Liver (tissue), 9 donors: ENCODE data around the gene NHLRC2. TPM values are rescaled to one million over a fixed set of nuclear protein-coding genes. Genes with fewer than 3 reads are reported as not detected.
"Not testable (repeated sequence)": the region's sequence is repeated elsewhere in the genome, so short reads cannot be mapped to it uniquely, and the experiment has no call there.

ENCODE experiments used
- DNase-seq: peaks from one replicate; pipeline ENCODE4 v3.0.0-alpha.2; 2017; ENCODE audit warnings: low spot score
- H3K27ac ChIP-seq, 2 donors: one replicate each; pipeline ENCODE4 v1.7.0; 2013; ENCODE audit warnings: inconsistent platforms in 2 of 2, low read length in 2 of 2, control low read depth in 1 of 2, low read depth in 1 of 2, mild to moderate bottlenecking in 1 of 2
- H3K27me3 ChIP-seq, 4 donors: one replicate each; pipeline versions ENCODE4 v1.6.1 to v1.7.0; 2013; ENCODE audit warnings: low read length in 3 of 4, inconsistent platforms in 1 of 4, mild to moderate bottlenecking in 1 of 4, moderate library complexity in 1 of 4; ENCODE audit not compliant: control insufficient read depth in 4 of 4, insufficient read depth in 4 of 4
- H3K36me3 ChIP-seq, 4 donors: one replicate each; pipeline versions ENCODE4 v1.6.1 to v1.7.0; 2013; ENCODE audit warnings: low read length in 3 of 4, mild to moderate bottlenecking in 3 of 4, low read depth in 1 of 4, moderate library complexity in 1 of 4; ENCODE audit not compliant: control insufficient read depth in 4 of 4, insufficient read depth in 3 of 4
- H3K4me1 ChIP-seq, 4 donors: one replicate each; pipeline versions ENCODE4 v1.6.1 to v1.7.0; 2013; ENCODE audit warnings: low read length in 3 of 4, mild to moderate bottlenecking in 3 of 4, moderate library complexity in 1 of 4; ENCODE audit not compliant: control insufficient read depth in 4 of 4, insufficient read depth in 4 of 4
- H3K4me3 ChIP-seq, 3 donors: one replicate each; pipeline versions ENCODE4 v1.6.1 to v1.7.0; 2013; ENCODE audit warnings: low read length in 3 of 3, control low read depth in 1 of 3, low read depth in 1 of 3, mild to moderate bottlenecking in 1 of 3
- H3K9ac ChIP-seq, 2 donors: one replicate each; pipeline ENCODE4 v1.7.0; 2013; ENCODE audit warnings: low read length in 2 of 2, mild to moderate bottlenecking in 2 of 2, moderate library complexity in 2 of 2, control low read depth in 1 of 2, low read depth in 1 of 2
- H3K9me3 ChIP-seq, 4 donors: one replicate each; pipeline versions ENCODE4 v1.6.1 to v1.7.0; 2013; ENCODE audit warnings: low read length in 3 of 4; ENCODE audit not compliant: control insufficient read depth in 4 of 4
- ATF3 ChIP-seq: IDR thresholded peaks from 2 replicates; pipeline ENCODE4 v1.6.1; 2016; ENCODE audit warnings: antibody characterized with exemption
- CTCF ChIP-seq: fragments of 150-350 bp; IDR thresholded peaks from 2 replicates; pipeline ENCODE4 v1.5.1; 2017; ENCODE audit warnings: improper control_type of control experiment, low read depth, low read length; ENCODE audit not compliant: missing input control
- EGR1 ChIP-seq, 2 donors: IDR thresholded peaks; 2 replicates each; pipeline ENCODE4 v1.6.1; 2016 to 2018; ENCODE audit warnings: antibody characterized with exemption in 2 of 2, low read depth in 2 of 2
- FOXA1 ChIP-seq: IDR thresholded peaks from 2 replicates; pipeline ENCODE4 v1.6.1; 2016; ENCODE audit warnings: antibody characterized with exemption
- FOXA2 ChIP-seq: IDR thresholded peaks from 2 replicates; pipeline ENCODE4 v1.6.1; 2016; ENCODE audit warnings: antibody characterized with exemption
- GABPA ChIP-seq, 2 donors: IDR thresholded peaks in 1 of 2; conservative IDR thresholded peaks in 1 of 2; 2 replicates each; pipeline ENCODE4 v1.6.1; 2016; ENCODE audit warnings: antibody characterized with exemption in 2 of 2, mild to moderate bottlenecking in 1 of 2, moderate library complexity in 1 of 2
- HNF4A ChIP-seq, 2 donors: conservative IDR thresholded peaks; 2 replicates each; pipeline ENCODE4 v1.6.1; 2016; ENCODE audit warnings: antibody characterized with exemption in 2 of 2, mild to moderate bottlenecking in 2 of 2
- HNF4G ChIP-seq: IDR thresholded peaks from 2 replicates; pipeline ENCODE4 v1.6.1; 2016; ENCODE audit warnings: antibody characterized with exemption
- JUND ChIP-seq, 2 donors: IDR thresholded peaks; 2 replicates each; pipeline ENCODE4 v1.6.1; 2016; ENCODE audit warnings: antibody characterized with exemption in 2 of 2
- MAX ChIP-seq: IDR thresholded peaks from 2 replicates; pipeline ENCODE4 v1.6.1; 2016; ENCODE audit warnings: antibody characterized with exemption
- NR2F2 ChIP-seq: IDR thresholded peaks from 2 replicates; pipeline ENCODE4 v1.6.1; 2016; ENCODE audit warnings: antibody characterized with exemption
- RAD21 ChIP-seq, 2 donors: IDR thresholded peaks; 2 replicates each; pipeline ENCODE4 v1.6.1; 2016; ENCODE audit warnings: antibody characterized with exemption in 2 of 2, mild to moderate bottlenecking in 2 of 2
- REST ChIP-seq: IDR thresholded peaks from 2 replicates; pipeline ENCODE4 v1.6.1; 2016; ENCODE audit warnings: antibody characterized with exemption, mild to moderate bottlenecking
- RXRA ChIP-seq, 2 donors: IDR thresholded peaks; 2 replicates each; pipeline ENCODE4 v1.6.1; 2017 to 2018; ENCODE audit warnings: antibody characterized with exemption in 2 of 2, mild to moderate bottlenecking in 1 of 2
- SP1 ChIP-seq: IDR thresholded peaks from 2 replicates; pipeline ENCODE4 v1.6.1; 2018; ENCODE audit warnings: antibody characterized with exemption, mild to moderate bottlenecking
- TAF1 ChIP-seq: conservative IDR thresholded peaks from 2 replicates; pipeline ENCODE4 v1.6.1; 2016; ENCODE audit warnings: antibody characterized with exemption, mild to moderate bottlenecking
- YY1 ChIP-seq: IDR thresholded peaks from 2 replicates; pipeline ENCODE4 v1.6.1; 2016; ENCODE audit warnings: antibody characterized with exemption, mild to moderate bottlenecking
- ZBTB33 ChIP-seq: IDR thresholded peaks from 2 replicates; pipeline ENCODE4 v1.6.1; 2016; ENCODE audit warnings: antibody characterized with exemption
- WGBS: extraction: QIAGEN DNeasy Blood & Tissue Kit; methylation state at CpG from one replicate; pipeline ENCODE4 v1.1.7; 2013; 5-methylcytosine and 5-hydroxymethylcytosine counted together
- polyA plus RNA-seq, 2 donors: library from polyadenylated mRNA; stranded (reverse) in 1 of 2; unstranded in 1 of 2; fragments of 200-250 nt in 1 of 2; fragments of >200 nt in 1 of 2; fragmentation: Nextera tagmentation in 1 of 2; extraction: Ambion mirVana in 1 of 2; gene quantifications; one replicate each; pipeline versions ENCODE4 v1.2.1 to v1.2.3, GENCODE V29; 2013 to 2015
- total RNA-seq, 2 donors: library from RNA; depleted of rRNA; stranded (reverse); fragments of >200 nt; gene quantifications; one replicate each; pipeline ENCODE4 v1.2.3, GENCODE V29; 2014
- donor health status: healthy.
- donor health status: healthy.
- donor health status: healthy.
- donor health status: healthy.
- donor health status: healthy.

The NHLRC2 gene
- total and polyA plus RNA-seq, 4 donors: 2.3 to 14.2 (median 7.4) TPM

GRCh38 chr10:113943196-113943595 lies 88.7 kb downstream of the NHLRC2 start:
- not testable (repeated sequence) for H3K27me3 ChIP-seq, H3K4me3 ChIP-seq, H3K9ac ChIP-seq, DNase-seq, H3K9me3 ChIP-seq, H3K27ac ChIP-seq, H3K36me3 ChIP-seq
- 97% methylated on average over 7 of the region's 7 CpGs for WGBS
- peaks cover 4 to 18% (median 6%) of the 10 kb centered on the region in 4 donors for H3K4me1 ChIP-seq

GRCh38 chr10:113945075-113945686 lies 90.7 kb downstream of the NHLRC2 start:
- H3K4me1 ChIP-seq: peaks cover 0 to 16% (median 4%) of the 10 kb centered on the region in 4 donors
- TF ChIP-seq FOXA1 (no peak), MAX (no peak), JUND (IDR thresholded peaks at IDR 0.05) (no peak), NR2F2 (no peak), FOXA2 (no peak)
- no peak overlapping the region for H3K9ac ChIP-seq
- no peak for DNase-seq
- H3K36me3 ChIP-seq: no peaks in the 10 kb centered on the region
- H3K27ac ChIP-seq: no peak overlapping the region
- no peak overlapping the region for H3K4me3 ChIP-seq
- H3K27me3 ChIP-seq: no peaks in the 10 kb centered on the region
- no peaks in the 10 kb centered on the region for H3K9me3 ChIP-seq
- 87% methylated on average over 9 of the region's 9 CpGs for WGBS

GRCh38 chr10:113945687-113946085 lies 91.2 kb downstream of the NHLRC2 start:
- no peak overlapping the region for H3K27ac ChIP-seq

More at GRCh38 chr10:113945687-113946085, 91.2 kb downstream of the NHLRC2 start:
- TF ChIP-seq YY1: no peak
- no peak for TF ChIP-seq FOXA1
- TF ChIP-seq ZBTB33: no peak
- no peak for TF ChIP-seq RXRA (IDR thresholded peaks at IDR 0.05)
- TF ChIP-seq JUND (IDR thresholded peaks at IDR 0.05): no peak
- TF ChIP-seq EGR1 (IDR thresholded peaks at IDR 0.05; ENCODE audit: low read depth in 2 of 2): no peak
- TF ChIP-seq ATF3: no peak
- no peak for TF ChIP-seq FOXA2
- no peak for TF ChIP-seq CTCF
- TF ChIP-seq SP1: no peak
- no peak for TF ChIP-seq HNF4A (conservative IDR thresholded peaks at IDR 0.05)
- no peak for TF ChIP-seq TAF1
- no peak for TF ChIP-seq GABPA (IDR thresholded peaks at IDR 0.05 in 1 of 2, conservative IDR thresholded peaks at IDR 0.05 in 1 of 2)
- TF ChIP-seq NR2F2: no peak
- no peak for TF ChIP-seq REST
- TF ChIP-seq HNF4G: no peak
- no peak for TF ChIP-seq RAD21 (IDR thresholded peaks at IDR 0.05)
- no peak for TF ChIP-seq MAX
- Histone ChIP-seq H3K36me3 (no peaks in the 10 kb centered on the region), H3K4me1 (peaks cover 0 to 12% (median 2%) of the 10 kb centered on the region in 4 donors), H3K9ac (no peak overlapping the region), H3K9me3 (no peaks in the 10 kb centered on the region), H3K27me3 (no peaks in the 10 kb centered on the region), H3K4me3 (no peak overlapping the region)
- no peak for DNase-seq
- WGBS: 91% methylated on average over 4 of the region's 4 CpGs
